GM23338 (cell line): ENCODE results near the gene ZNF292. TPM values are rescaled to one million over a fixed set of nuclear protein-coding genes. Genes with fewer than 3 reads are reported as not detected.

Experiments used
- ATAC-seq: fragments of 200-7000 bp; cut with Tn5 transposase; 3 replicates; pipeline ENCODE4 v1.9.1; 2020
- DNase-seq: peaks from one replicate; pipeline ENCODE4 v3.0.0-alpha.2; 2015; ENCODE audit warnings: low spot score
- H2AFZ ChIP-seq: fragments of 200-600 bp; sonication (generic); 2 replicates; pipeline ENCODE4 v1.8.0; 2016; ENCODE audit warnings: antibody characterized with exemption, mild to moderate bottlenecking, moderate library complexity
- H3F3A ChIP-seq: fragments of 200-600 bp; sonication (generic); replicated peaks from 2 replicates; pipeline ENCODE4 v1.8.0; 2017; ENCODE audit warnings: antibody characterized with exemption, mixed run types, low read depth
- H3K27ac ChIP-seq: fragments of 200-600 bp; sonication (generic); 2 replicates; pipeline ENCODE4 v1.6.1; 2016; ENCODE audit warnings: low read depth
- H3K27me3 ChIP-seq: fragments of 200-600 bp; sonication (generic); 2 replicates; pipeline ENCODE4 v1.8.0; 2016; ENCODE audit warnings: mild to moderate bottlenecking, mixed run types, moderate library complexity; ENCODE audit not compliant: insufficient read depth
- H3K36me3 ChIP-seq: fragments of 200-600 bp; sonication (generic); 2 replicates; pipeline ENCODE4 v1.8.0; 2016; ENCODE audit warnings: mild to moderate bottlenecking; ENCODE audit not compliant: insufficient read depth
- H3K4me1 ChIP-seq: fragments of 200-600 bp; sonication (generic); 2 replicates; pipeline ENCODE4 v1.8.0; 2016; ENCODE audit warnings: mild to moderate bottlenecking, moderate library complexity; ENCODE audit not compliant: insufficient read depth
- H3K4me2 ChIP-seq: fragments of 200-600 bp; sonication (generic); 2 replicates; pipeline ENCODE4 v1.7.1; 2017; ENCODE audit warnings: mixed run types
- H3K4me3 ChIP-seq: fragments of 200-600 bp; sonication (generic); 2 replicates; pipeline ENCODE4 v1.6.1; 2016; ENCODE audit warnings: mixed run types
- H3K79me2 ChIP-seq: fragments of 200-600 bp; sonication (generic); replicated peaks from 2 replicates; pipeline ENCODE4 v1.8.0; 2017; ENCODE audit warnings: mild to moderate bottlenecking; ENCODE audit not compliant: insufficient read depth
- H3K9me2 ChIP-seq: fragments of 200-600 bp; sonication (generic); 2 replicates; pipeline ENCODE4 v1.8.0; 2017; ENCODE audit not compliant: insufficient read depth
- H4K20me1 ChIP-seq: fragments of 200-600 bp; sonication (generic); replicated peaks from 2 replicates; pipeline ENCODE4 v1.8.0; 2017; ENCODE audit warnings: mild to moderate bottlenecking; ENCODE audit not compliant: insufficient read depth
- H3K27ac Mint-ChIP-seq: 2 replicates; pipeline ENCODE4 v1.8.0; 2020; ENCODE audit warnings: inconsistent platforms, mild to moderate bottlenecking, moderate library complexity, mixed read lengths
- H3K27me3 Mint-ChIP-seq: 3 replicates; pipeline ENCODE4 v1.8.0; 2022; ENCODE audit warnings: low read depth, mild to moderate bottlenecking, moderate library complexity, mixed read lengths, inconsistent platforms; ENCODE audit not compliant: insufficient read depth, poor library complexity
- H3K36me3 Mint-ChIP-seq: 3 replicates; pipeline ENCODE4 v1.8.0; 2021; ENCODE audit warnings: low read depth, mild to moderate bottlenecking, inconsistent platforms, moderate library complexity, mixed read lengths
- H3K4me1 Mint-ChIP-seq: 3 replicates; pipeline ENCODE4 v1.8.0; 2020; ENCODE audit warnings: mild to moderate bottlenecking, inconsistent platforms, mixed read lengths
- H3K4me3 Mint-ChIP-seq: 3 replicates; pipeline ENCODE4 v1.8.0; 2021; ENCODE audit warnings: moderate library complexity, mild to moderate bottlenecking, inconsistent platforms, mixed read lengths
- H3K9me3 Mint-ChIP-seq: 3 replicates; pipeline ENCODE4 v1.8.0; 2020; ENCODE audit warnings: moderate library complexity, mild to moderate bottlenecking, inconsistent platforms, mixed read lengths
- CREB1 ChIP-seq: fragments of 250-450 bp; sonication (Bioruptor Pico); IDR thresholded peaks from 2 replicates; pipeline ENCODE4 v1.5.0; 2020; ENCODE audit warnings: low read depth, mild to moderate bottlenecking, moderate library complexity
- CTCF ChIP-seq, 2 experiments: fragments of 200-600 bp in 1 of 2; sonication (generic) in 1 of 2; conservative IDR thresholded peaks; 2 replicates each; pipeline versions ENCODE4 v1.5.1 to v1.6.1; 2016 to 2017; ENCODE audit warnings: antibody characterized with exemption in 2 of 2, low read depth in 2 of 2, mild to moderate bottlenecking in 2 of 2, moderate library complexity in 1 of 2
- ETS1 ChIP-seq: IDR thresholded peaks from 2 replicates; pipeline ENCODE4 v1.6.1; 2016; ENCODE audit warnings: antibody characterized with exemption
- EZH2 ChIP-seq: fragments of 200-600 bp; sonication (generic); IDR thresholded peaks from one replicate; pipeline ENCODE4 v1.8.0; 2017; ENCODE audit warnings: antibody characterized with exemption, mild to moderate bottlenecking, low read depth; ENCODE audit not compliant: unreplicated experiment
- EZH2phosphoT487 ChIP-seq: fragments of 200-600 bp; sonication (generic); IDR thresholded peaks from one replicate; pipeline ENCODE4 v1.8.1; 2018; ENCODE audit warnings: antibody characterized with exemption; ENCODE audit not compliant: unreplicated experiment
- JUNB ChIP-seq: IDR thresholded peaks from one replicate; pipeline ENCODE4 v1.6.1; 2016; ENCODE audit warnings: antibody characterized with exemption; ENCODE audit not compliant: unreplicated experiment
- NANOG ChIP-seq: IDR thresholded peaks from 2 replicates; pipeline ENCODE4 v1.6.1; 2016; ENCODE audit warnings: antibody characterized with exemption, borderline replicate concordance
- POLR2AphosphoS5 ChIP-seq: IDR thresholded peaks from 2 replicates; pipeline ENCODE4 v1.6.1; 2016; ENCODE audit warnings: antibody characterized with exemption, low read depth
- REST ChIP-seq: IDR thresholded peaks from one replicate; pipeline ENCODE4 v1.6.1; 2018; ENCODE audit warnings: antibody characterized with exemption; ENCODE audit not compliant: unreplicated experiment
- STAT1 ChIP-seq: IDR thresholded peaks from one replicate; pipeline ENCODE4 v1.6.1; 2016; ENCODE audit warnings: antibody characterized with exemption; ENCODE audit not compliant: unreplicated experiment
- ZNF114 ChIP-seq: fragments of 250-450 bp; sonication (Bioruptor Pico); IDR thresholded peaks from 2 replicates; pipeline ENCODE4 v1.5.0; 2020; ENCODE audit warnings: mild to moderate bottlenecking, moderate library complexity
- ZNF331 ChIP-seq: fragments of 250-450 bp; sonication (Bioruptor Pico); IDR thresholded peaks from 2 replicates; pipeline ENCODE4 v1.5.0; 2020; ENCODE audit warnings: low read depth, mild to moderate bottlenecking, moderate library complexity
- ZNF462 ChIP-seq: fragments of 250-450 bp; sonication (Bioruptor Pico); IDR thresholded peaks from 2 replicates; pipeline ENCODE4 v1.5.0; 2020; ENCODE audit warnings: mild to moderate bottlenecking, moderate library complexity
- polyA plus RNA-seq: library from polyadenylated mRNA; unstranded; fragments of >200 nt; fragmentation: Nextera tagmentation; extraction: Ambion mirVana; gene quantifications from 2 replicates; pipeline ENCODE4 v1.2.1, GENCODE V29; 2016
- total RNA-seq: library from RNA; depleted of rRNA; stranded (reverse); fragments of >200 nt; shearing (Covaris generic); gene quantifications from 2 replicates; pipeline ENCODE4 v1.2.3, GENCODE V29; 2014

The ZNF292 gene
- total and polyA plus RNA-seq, 2 experiments from 2014 or later = 45.7 to 67.9 TPM

GRCh38 chr6:87127737-87128136, 27.6 kb upstream of the ZNF292 start:
- H3F3A ChIP-seq = peaks cover 5% of the 10 kb centered on the region; the same call in 1 of the 2 replicates
- no peaks in the 10 kb centered on the region; the same call in 2 of the 3 replicates for H3K9me3 Mint-ChIP-seq
- TF ChIP-seq NANOG (no peak), POLR2AphosphoS5 (no peak), CTCF (conservative IDR thresholded peaks at IDR 0.05; ENCODE audit: low read depth in 2 of 2) (no peak), REST (no peak), ZNF331 (no peak), CREB1 (CRISPR knock-in tag) (no peak), JUNB (no peak), EZH2phosphoT487 (no peak), EZH2 (no peak), ZNF462 (no peak), ZNF114 (CRISPR knock-in tag) (no peak), STAT1 (no peak), ETS1 (no peak)
- no peak overlapping the region for H2AFZ ChIP-seq
- no peaks in the 10 kb centered on the region for H3K36me3 Mint-ChIP-seq
- no peak overlapping the region for H3K4me3 ChIP-seq
- no peaks in the 10 kb centered on the region for H3K36me3 ChIP-seq
- H3K9me2 ChIP-seq = no peaks in the 10 kb centered on the region
- ATAC-seq (no peak), DNase-seq (no peak)
- no peaks in the 10 kb centered on the region for H3K79me2 ChIP-seq
- no peak overlapping the region for H3K4me3 Mint-ChIP-seq
- H3K4me1 Mint-ChIP-seq = no peaks in the 10 kb centered on the region; the same call in 2 of the 3 replicates
- peaks cover 2% of the 10 kb centered on the region for H3K27me3 Mint-ChIP-seq
- H3K27ac ChIP-seq = no peak overlapping the region
- H4K20me1 ChIP-seq = no peaks in the 10 kb centered on the region
- no peak overlapping the region for H3K4me2 ChIP-seq
- H3K27me3 ChIP-seq = no peaks in the 10 kb centered on the region
- H3K4me1 ChIP-seq = no peaks in the 10 kb centered on the region
- no peak overlapping the region for H3K27ac Mint-ChIP-seq
